ENCODE results near the gene SDCBP2.

DNA sequence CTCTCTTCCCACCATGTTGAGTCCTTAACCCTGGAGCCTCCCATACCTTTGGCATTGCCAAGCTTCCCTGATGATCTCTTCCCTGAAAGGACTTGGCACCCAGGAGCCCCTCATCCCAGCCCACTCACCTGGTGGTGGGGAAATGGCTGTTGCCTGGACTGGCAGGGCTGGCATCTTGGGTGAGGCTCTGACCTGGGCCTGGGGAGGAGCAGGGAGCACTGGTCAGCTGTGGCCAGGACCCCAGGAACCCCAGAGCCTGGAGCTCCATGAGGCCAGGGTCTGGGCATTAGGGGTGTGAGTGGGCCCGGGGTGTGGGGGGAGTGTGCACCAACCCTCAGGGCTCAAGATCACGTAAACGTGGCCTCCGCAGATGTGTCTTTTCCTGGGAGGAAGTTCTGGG is 9.5 kb downstream of the SDCBP2 start:
- TF ChIP-seq TAF1 (conservative IDR thresholded peaks at IDR 0.05), result no peak
- TF ChIP-seq YY1 (IDR thresholded peaks at IDR 0.05), result no peak
- TF ChIP-seq, protein P1, sequence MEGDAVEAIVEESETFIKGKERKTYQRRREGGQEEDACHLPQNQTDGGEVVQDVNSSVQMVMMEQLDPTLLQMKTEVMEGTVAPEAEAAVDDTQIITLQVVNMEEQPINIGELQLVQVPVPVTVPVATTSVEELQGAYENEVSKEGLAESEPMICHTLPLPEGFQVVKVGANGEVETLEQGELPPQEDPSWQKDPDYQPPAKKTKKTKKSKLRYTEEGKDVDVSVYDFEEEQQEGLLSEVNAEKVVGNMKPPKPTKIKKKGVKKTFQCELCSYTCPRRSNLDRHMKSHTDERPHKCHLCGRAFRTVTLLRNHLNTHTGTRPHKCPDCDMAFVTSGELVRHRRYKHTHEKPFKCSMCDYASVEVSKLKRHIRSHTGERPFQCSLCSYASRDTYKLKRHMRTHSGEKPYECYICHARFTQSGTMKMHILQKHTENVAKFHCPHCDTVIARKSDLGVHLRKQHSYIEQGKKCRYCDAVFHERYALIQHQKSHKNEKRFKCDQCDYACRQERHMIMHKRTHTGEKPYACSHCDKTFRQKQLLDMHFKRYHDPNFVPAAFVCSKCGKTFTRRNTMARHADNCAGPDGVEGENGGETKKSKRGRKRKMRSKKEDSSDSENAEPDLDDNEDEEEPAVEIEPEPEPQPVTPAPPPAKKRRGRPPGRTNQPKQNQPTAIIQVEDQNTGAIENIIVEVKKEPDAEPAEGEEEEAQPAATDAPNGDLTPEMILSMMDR (IDR thresholded peaks at IDR 0.05; ENCODE audit: low read depth, low read length, missing input control), result no peak
- no peak for TF ChIP-seq RXRA (IDR thresholded peaks at IDR 0.05)
- TF ChIP-seq HNF4A (conservative IDR thresholded peaks at IDR 0.05), result no peak
- no peak for TF ChIP-seq RAD21 (IDR thresholded peaks at IDR 0.05)
- TF ChIP-seq, protein P2, sequence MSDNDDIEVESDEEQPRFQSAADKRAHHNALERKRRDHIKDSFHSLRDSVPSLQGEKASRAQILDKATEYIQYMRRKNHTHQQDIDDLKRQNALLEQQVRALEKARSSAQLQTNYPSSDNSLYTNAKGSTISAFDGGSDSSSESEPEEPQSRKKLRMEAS (IDR thresholded peaks at IDR 0.05), result no peak
- TF ChIP-seq GABPA (IDR thresholded peaks at IDR 0.05 in 1 of 2, conservative IDR thresholded peaks at IDR 0.05 in 1 of 2), result no peak
- TF ChIP-seq, protein P3, sequence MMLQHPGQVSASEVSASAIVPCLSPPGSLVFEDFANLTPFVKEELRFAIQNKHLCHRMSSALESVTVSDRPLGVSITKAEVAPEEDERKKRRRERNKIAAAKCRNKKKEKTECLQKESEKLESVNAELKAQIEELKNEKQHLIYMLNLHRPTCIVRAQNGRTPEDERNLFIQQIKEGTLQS (IDR thresholded peaks at IDR 0.05), result no peak
- TF ChIP-seq, protein P4, sequence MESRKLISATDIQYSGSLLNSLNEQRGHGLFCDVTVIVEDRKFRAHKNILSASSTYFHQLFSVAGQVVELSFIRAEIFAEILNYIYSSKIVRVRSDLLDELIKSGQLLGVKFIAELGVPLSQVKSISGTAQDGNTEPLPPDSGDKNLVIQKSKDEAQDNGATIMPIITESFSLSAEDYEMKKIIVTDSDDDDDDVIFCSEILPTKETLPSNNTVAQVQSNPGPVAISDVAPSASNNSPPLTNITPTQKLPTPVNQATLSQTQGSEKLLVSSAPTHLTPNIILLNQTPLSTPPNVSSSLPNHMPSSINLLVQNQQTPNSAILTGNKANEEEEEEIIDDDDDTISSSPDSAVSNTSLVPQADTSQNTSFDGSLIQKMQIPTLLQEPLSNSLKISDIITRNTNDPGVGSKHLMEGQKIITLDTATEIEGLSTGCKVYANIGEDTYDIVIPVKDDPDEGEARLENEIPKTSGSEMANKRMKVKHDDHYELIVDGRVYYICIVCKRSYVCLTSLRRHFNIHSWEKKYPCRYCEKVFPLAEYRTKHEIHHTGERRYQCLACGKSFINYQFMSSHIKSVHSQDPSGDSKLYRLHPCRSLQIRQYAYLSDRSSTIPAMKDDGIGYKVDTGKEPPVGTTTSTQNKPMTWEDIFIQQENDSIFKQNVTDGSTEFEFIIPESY (IDR thresholded peaks at IDR 0.05), result no peak
- no peak for TF ChIP-seq EGR1 (IDR thresholded peaks at IDR 0.05; ENCODE audit: low read depth in 2 of 2)
- TF ChIP-seq JUND (IDR thresholded peaks at IDR 0.05), result no peak
